Measurements from ENCODE around the gene CD99L2.

DNA sequence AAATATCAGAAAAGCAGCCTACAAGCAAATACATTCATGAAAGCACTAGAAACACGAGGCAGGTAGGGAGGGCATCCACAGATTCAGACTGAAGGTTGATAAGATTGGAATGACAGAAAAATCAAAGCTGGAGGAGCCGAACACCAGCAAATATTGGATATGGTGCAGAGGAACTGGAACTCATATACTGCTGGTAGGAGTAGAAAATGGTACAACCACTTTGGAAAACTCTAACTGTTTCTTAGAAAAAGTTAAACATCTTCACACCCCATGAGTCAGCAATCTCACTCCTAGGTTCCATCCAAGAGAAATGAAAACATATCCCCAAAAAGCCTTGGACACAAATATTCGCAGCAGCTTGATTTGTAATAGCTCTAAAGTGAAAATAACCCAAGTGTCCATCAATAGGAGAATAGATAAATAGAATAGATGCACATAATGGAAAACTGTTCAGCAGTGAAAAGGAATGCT is 27.1 kb downstream of the CD99L2 start:
- TF ChIP-seq, protein P1, sequence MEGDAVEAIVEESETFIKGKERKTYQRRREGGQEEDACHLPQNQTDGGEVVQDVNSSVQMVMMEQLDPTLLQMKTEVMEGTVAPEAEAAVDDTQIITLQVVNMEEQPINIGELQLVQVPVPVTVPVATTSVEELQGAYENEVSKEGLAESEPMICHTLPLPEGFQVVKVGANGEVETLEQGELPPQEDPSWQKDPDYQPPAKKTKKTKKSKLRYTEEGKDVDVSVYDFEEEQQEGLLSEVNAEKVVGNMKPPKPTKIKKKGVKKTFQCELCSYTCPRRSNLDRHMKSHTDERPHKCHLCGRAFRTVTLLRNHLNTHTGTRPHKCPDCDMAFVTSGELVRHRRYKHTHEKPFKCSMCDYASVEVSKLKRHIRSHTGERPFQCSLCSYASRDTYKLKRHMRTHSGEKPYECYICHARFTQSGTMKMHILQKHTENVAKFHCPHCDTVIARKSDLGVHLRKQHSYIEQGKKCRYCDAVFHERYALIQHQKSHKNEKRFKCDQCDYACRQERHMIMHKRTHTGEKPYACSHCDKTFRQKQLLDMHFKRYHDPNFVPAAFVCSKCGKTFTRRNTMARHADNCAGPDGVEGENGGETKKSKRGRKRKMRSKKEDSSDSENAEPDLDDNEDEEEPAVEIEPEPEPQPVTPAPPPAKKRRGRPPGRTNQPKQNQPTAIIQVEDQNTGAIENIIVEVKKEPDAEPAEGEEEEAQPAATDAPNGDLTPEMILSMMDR (IDR thresholded peaks at IDR 0.05), result no peak
- TF ChIP-seq POLR2AphosphoS5 (IDR thresholded peaks at IDR 0.05; ENCODE audit: insufficient read depth in 1 of 2, low read depth in 1 of 2), result no peak
